ENCODE results near the gene GNG7.

DNA sequence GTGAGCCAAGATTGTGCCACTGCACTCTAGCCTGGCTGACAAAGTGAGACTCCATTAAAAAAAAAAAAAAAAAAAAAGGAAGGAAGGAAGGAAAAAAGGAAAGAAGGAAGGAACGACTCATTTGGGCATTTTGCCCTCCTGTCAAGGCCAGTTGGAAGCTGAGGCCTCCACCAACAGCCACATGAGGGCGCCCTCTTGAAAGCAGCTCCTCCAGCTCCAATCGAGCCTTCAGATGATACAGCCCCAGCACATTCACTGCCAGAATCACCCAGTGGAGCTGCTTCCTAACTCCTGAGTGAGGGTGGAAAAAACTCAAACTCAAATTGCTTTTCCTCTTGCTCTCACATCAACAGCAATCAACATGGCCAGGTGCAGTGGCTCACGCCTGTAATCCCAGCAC is 40.9 kb downstream of the GNG7 start:
- TF ChIP-seq, protein P1, sequence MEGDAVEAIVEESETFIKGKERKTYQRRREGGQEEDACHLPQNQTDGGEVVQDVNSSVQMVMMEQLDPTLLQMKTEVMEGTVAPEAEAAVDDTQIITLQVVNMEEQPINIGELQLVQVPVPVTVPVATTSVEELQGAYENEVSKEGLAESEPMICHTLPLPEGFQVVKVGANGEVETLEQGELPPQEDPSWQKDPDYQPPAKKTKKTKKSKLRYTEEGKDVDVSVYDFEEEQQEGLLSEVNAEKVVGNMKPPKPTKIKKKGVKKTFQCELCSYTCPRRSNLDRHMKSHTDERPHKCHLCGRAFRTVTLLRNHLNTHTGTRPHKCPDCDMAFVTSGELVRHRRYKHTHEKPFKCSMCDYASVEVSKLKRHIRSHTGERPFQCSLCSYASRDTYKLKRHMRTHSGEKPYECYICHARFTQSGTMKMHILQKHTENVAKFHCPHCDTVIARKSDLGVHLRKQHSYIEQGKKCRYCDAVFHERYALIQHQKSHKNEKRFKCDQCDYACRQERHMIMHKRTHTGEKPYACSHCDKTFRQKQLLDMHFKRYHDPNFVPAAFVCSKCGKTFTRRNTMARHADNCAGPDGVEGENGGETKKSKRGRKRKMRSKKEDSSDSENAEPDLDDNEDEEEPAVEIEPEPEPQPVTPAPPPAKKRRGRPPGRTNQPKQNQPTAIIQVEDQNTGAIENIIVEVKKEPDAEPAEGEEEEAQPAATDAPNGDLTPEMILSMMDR (IDR thresholded peaks at IDR 0.05): no peak
- TF ChIP-seq POLR2AphosphoS5 (IDR thresholded peaks at IDR 0.05) (no peak), POLR2A (IDR thresholded peaks at IDR 0.05) (no peak)
